GM23338 (cell line): ENCODE data around the gene SEC61G.

Experiments
- CREB1 ChIP-seq: fragments of 250-450 bp; sonication (Bioruptor Pico); IDR thresholded peaks from 2 replicates; pipeline ENCODE4 v1.5.0; 2020; ENCODE audit warnings: low read depth, mild to moderate bottlenecking, moderate library complexity
- CTCF ChIP-seq, 2 experiments: fragments of 200-600 bp in 1 of 2; sonication (generic) in 1 of 2; conservative IDR thresholded peaks; 2 replicates each; pipeline versions ENCODE4 v1.5.1 to v1.6.1; 2016 to 2017; ENCODE audit warnings: antibody characterized with exemption in 2 of 2, low read depth in 2 of 2, mild to moderate bottlenecking in 2 of 2, moderate library complexity in 1 of 2
- ETS1 ChIP-seq: IDR thresholded peaks from 2 replicates; pipeline ENCODE4 v1.6.1; 2016; ENCODE audit warnings: antibody characterized with exemption
- EZH2phosphoT487 ChIP-seq: fragments of 200-600 bp; sonication (generic); IDR thresholded peaks from one replicate; pipeline ENCODE4 v1.8.1; 2018; ENCODE audit warnings: antibody characterized with exemption; ENCODE audit not compliant: unreplicated experiment
- NANOG ChIP-seq: IDR thresholded peaks from 2 replicates; pipeline ENCODE4 v1.6.1; 2016; ENCODE audit warnings: antibody characterized with exemption, borderline replicate concordance
- POLR2AphosphoS5 ChIP-seq: IDR thresholded peaks from 2 replicates; pipeline ENCODE4 v1.6.1; 2016; ENCODE audit warnings: antibody characterized with exemption, low read depth

GRCh38 chr7:54802841-54803240 is 43.8 kb upstream of the SEC61G start:
- TF ChIP-seq CREB1 (CRISPR knock-in tag): no peak
- no peak for TF ChIP-seq CTCF (conservative IDR thresholded peaks at IDR 0.05; ENCODE audit: low read depth in 2 of 2)
- no peak for TF ChIP-seq POLR2AphosphoS5
- TF ChIP-seq ETS1: no peak
- TF ChIP-seq EZH2phosphoT487: no peak
- no peak for TF ChIP-seq NANOG
